ENCODE results near the gene EXT2. TPM values are rescaled to one million over a fixed set of nuclear protein-coding genes. Genes with fewer than 3 reads are reported as not detected.
A peak's percentile ranks its signal among the peaks of the same experiment; 100 is the strongest.

EXT2 gene
- total and polyA plus RNA-seq, 10 of the 15 experiments (the other 5 are each of a cell fraction or from before 2014, with no cell fraction given): 3.8 to 31.4 (median 17.9) TPM

- TF ChIP-seq CREB1 (IDR thresholded peaks at IDR 0.05; ENCODE audit: low read depth) (no peak), POLR2AphosphoS5 (IDR thresholded peaks at IDR 0.05; ENCODE audit: low read length) (no peak), CBX5 (IDR thresholded peaks at IDR 0.05; ENCODE audit: low read depth) (no peak), ZNF622 (IDR thresholded peaks at IDR 0.05) (no peak), PKNOX1 (IDR thresholded peaks at IDR 0.05) (peak; percentile 62; the same call in 1 of the 2 replicates), NFXL1 (IDR thresholded peaks at IDR 0.05; ENCODE audit: borderline replicate concordance) (no peak)
- TF ChIP-seq, protein P1, sequence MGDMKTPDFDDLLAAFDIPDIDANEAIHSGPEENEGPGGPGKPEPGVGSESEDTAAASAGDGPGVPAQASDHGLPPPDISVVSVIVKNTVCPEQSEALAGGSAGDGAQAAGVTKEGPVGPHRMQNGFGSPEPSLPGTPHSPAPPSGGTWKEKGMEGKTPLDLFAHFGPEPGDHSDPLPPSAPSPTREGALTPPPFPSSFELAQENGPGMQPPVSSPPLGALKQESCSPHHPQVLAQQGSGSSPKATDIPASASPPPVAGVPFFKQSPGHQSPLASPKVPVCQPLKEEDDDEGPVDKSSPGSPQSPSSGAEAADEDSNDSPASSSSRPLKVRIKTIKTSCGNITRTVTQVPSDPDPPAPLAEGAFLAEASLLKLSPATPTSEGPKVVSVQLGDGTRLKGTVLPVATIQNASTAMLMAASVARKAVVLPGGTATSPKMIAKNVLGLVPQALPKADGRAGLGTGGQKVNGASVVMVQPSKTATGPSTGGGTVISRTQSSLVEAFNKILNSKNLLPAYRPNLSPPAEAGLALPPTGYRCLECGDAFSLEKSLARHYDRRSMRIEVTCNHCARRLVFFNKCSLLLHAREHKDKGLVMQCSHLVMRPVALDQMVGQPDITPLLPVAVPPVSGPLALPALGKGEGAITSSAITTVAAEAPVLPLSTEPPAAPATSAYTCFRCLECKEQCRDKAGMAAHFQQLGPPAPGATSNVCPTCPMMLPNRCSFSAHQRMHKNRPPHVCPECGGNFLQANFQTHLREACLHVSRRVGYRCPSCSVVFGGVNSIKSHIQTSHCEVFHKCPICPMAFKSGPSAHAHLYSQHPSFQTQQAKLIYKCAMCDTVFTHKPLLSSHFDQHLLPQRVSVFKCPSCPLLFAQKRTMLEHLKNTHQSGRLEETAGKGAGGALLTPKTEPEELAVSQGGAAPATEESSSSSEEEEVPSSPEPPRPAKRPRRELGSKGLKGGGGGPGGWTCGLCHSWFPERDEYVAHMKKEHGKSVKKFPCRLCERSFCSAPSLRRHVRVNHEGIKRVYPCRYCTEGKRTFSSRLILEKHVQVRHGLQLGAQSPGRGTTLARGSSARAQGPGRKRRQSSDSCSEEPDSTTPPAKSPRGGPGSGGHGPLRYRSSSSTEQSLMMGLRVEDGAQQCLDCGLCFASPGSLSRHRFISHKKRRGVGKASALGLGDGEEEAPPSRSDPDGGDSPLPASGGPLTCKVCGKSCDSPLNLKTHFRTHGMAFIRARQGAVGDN (IDR thresholded peaks at IDR 0.05): no peak
Observed at GRCh38 chr11:44159848-44160721, 64.6 kb downstream of the EXT2 start (continued).

Measured in GM12878 (cell line).